Measurements from ENCODE around the gene DNAJC18. TPM values are rescaled to one million over a fixed set of nuclear protein-coding genes. Genes with fewer than 3 reads are reported as not detected.
A peak's percentile ranks its signal among the peaks of the same experiment; 100 is the strongest.

DNAJC18 gene
- total and polyA plus RNA-seq, 2 donors, result 4.3 TPM

- Histone ChIP-seq H3K27ac (ENCODE audit: low read depth in 1 of 2, low read length in 1 of 2) (no peak overlapping the region), H3K4me3 (ENCODE audit: low read length in 2 of 2) (no peak overlapping the region), H3K4me1 (ENCODE audit: control insufficient read depth in 2 of 2, insufficient read depth in 2 of 2, low read length in 2 of 2) (peaks cover 13 to 40% of the 10 kb centered on the region in 2 donors), H3K27me3 (ENCODE audit: control insufficient read depth in 2 of 2, insufficient read depth in 1 of 2, low read length in 1 of 2) (no peaks in the 10 kb centered on the region), H3K9me3 (ENCODE audit: control insufficient read depth in 2 of 2, insufficient read depth in 1 of 2, low read length in 1 of 2) (no peaks in the 10 kb centered on the region), H3K36me3 (ENCODE audit: control insufficient read depth in 2 of 2, insufficient read depth in 2 of 2, low read length in 1 of 2) (no peaks in the 10 kb centered on the region)
- no peak for DNase-seq (ENCODE audit: low read depth in 6 of 9, low spot score in 9 of 9)
- 89% methylated on average over 5 of the region's 5 CpGs for WGBS
Measured at GRCh38 chr5:139457241-139457640, 17.9 kb upstream of the DNAJC18 start.

GRCh38 chr5:139456776-139457175 lies 17.5 kb upstream of the DNAJC18 start:
- no peaks in the 10 kb centered on the region for H3K36me3 ChIP-seq (ENCODE audit: control insufficient read depth in 2 of 2, insufficient read depth in 2 of 2, low read length in 1 of 2)

GRCh38 chr5:139454568-139455290 lies 15.4 kb upstream of the DNAJC18 start:
- Histone ChIP-seq H3K27ac (ENCODE audit: low read depth in 1 of 2, low read length in 1 of 2) (no peak overlapping the region), H3K27me3 (ENCODE audit: control insufficient read depth in 2 of 2, insufficient read depth in 1 of 2, low read length in 1 of 2) (no peaks in the 10 kb centered on the region), H3K36me3 (ENCODE audit: control insufficient read depth in 2 of 2, insufficient read depth in 2 of 2, low read length in 1 of 2) (peaks cover 0 to 3% of the 10 kb centered on the region in 2 donors), H3K4me1 (ENCODE audit: control insufficient read depth in 2 of 2, insufficient read depth in 2 of 2, low read length in 2 of 2) (peaks cover 13 to 34% of the 10 kb centered on the region in 2 donors), H3K4me3 (ENCODE audit: low read length in 2 of 2) (no peak overlapping the region), H3K9me3 (ENCODE audit: control insufficient read depth in 2 of 2, insufficient read depth in 1 of 2, low read length in 1 of 2) (no peaks in the 10 kb centered on the region)
- DNase-seq (ENCODE audit: low read depth in 6 of 9, low spot score in 9 of 9), result no peak
- 93% methylated on average over 11 of the region's 11 CpGs for WGBS

More at GRCh38 chr5:139456776-139457175, 17.5 kb upstream of the DNAJC18 start:
- H3K4me1 ChIP-seq (ENCODE audit: control insufficient read depth in 2 of 2, insufficient read depth in 2 of 2, low read length in 2 of 2), result peaks cover 13 to 40% of the 10 kb centered on the region in 2 donors
- H3K9me3 ChIP-seq (ENCODE audit: control insufficient read depth in 2 of 2, insufficient read depth in 1 of 2, low read length in 1 of 2), result no peaks in the 10 kb centered on the region
- no peak for DNase-seq (ENCODE audit: low read depth in 6 of 9, low spot score in 9 of 9)
- H3K4me3 ChIP-seq (ENCODE audit: low read length in 2 of 2), result no peak overlapping the region
- 98% methylated on average over 12 of the region's 12 CpGs for WGBS
- no peak overlapping the region for H3K27ac ChIP-seq (ENCODE audit: low read depth in 1 of 2, low read length in 1 of 2)
- no peaks in the 10 kb centered on the region for H3K27me3 ChIP-seq (ENCODE audit: control insufficient read depth in 2 of 2, insufficient read depth in 1 of 2, low read length in 1 of 2)

- Histone ChIP-seq H3K36me3 (ENCODE audit: control insufficient read depth in 2 of 2, insufficient read depth in 2 of 2, low read length in 1 of 2) (peaks cover 0 to 3% of the 10 kb centered on the region in 2 donors), H3K4me3 (ENCODE audit: low read length in 2 of 2) (no peak overlapping the region), H3K4me1 (ENCODE audit: control insufficient read depth in 2 of 2, insufficient read depth in 2 of 2, low read length in 2 of 2) (peaks cover 9 to 26% of the 10 kb centered on the region in 2 donors), H3K27ac (ENCODE audit: low read depth in 1 of 2, low read length in 1 of 2) (no peak overlapping the region), H3K9me3 (ENCODE audit: control insufficient read depth in 2 of 2, insufficient read depth in 1 of 2, low read length in 1 of 2) (no peaks in the 10 kb centered on the region), H3K27me3 (ENCODE audit: control insufficient read depth in 2 of 2, insufficient read depth in 1 of 2, low read length in 1 of 2) (no peaks in the 10 kb centered on the region)
- DNase-seq (ENCODE audit: low read depth in 6 of 9, low spot score in 9 of 9), result no peak
- 63% methylated on average over 3 of the region's 3 CpGs for WGBS
Measured at GRCh38 chr5:139453683-139454567, 14.6 kb upstream of the DNAJC18 start.

- no peak overlapping the region for H3K4me3 ChIP-seq (ENCODE audit: low read length in 2 of 2)
- peaks cover 0 to 3% of the 10 kb centered on the region in 2 donors for H3K36me3 ChIP-seq (ENCODE audit: control insufficient read depth in 2 of 2, insufficient read depth in 2 of 2, low read length in 1 of 2)
- WGBS, result 79% methylated on average over 3 of the region's 3 CpGs
- peaks cover 0 to 11% of the 10 kb centered on the region in 2 donors for H3K4me1 ChIP-seq (ENCODE audit: control insufficient read depth in 2 of 2, insufficient read depth in 2 of 2, low read length in 2 of 2)
- H3K27ac ChIP-seq (ENCODE audit: low read depth in 1 of 2, low read length in 1 of 2), result no peak overlapping the region
- no peak for DNase-seq (ENCODE audit: low read depth in 6 of 9, low spot score in 9 of 9)
- H3K9me3 ChIP-seq (ENCODE audit: control insufficient read depth in 2 of 2, insufficient read depth in 1 of 2, low read length in 1 of 2), result no peaks in the 10 kb centered on the region
- no peaks in the 10 kb centered on the region for H3K27me3 ChIP-seq (ENCODE audit: control insufficient read depth in 2 of 2, insufficient read depth in 1 of 2, low read length in 1 of 2)
Measured at GRCh38 chr5:139451878-139452660, 12.7 kb upstream of the DNAJC18 start.

- Histone ChIP-seq H3K36me3 (ENCODE audit: control insufficient read depth in 2 of 2, insufficient read depth in 2 of 2, low read length in 1 of 2) (peaks cover 0 to 3% of the 10 kb centered on the region in 2 donors), H3K4me1 (ENCODE audit: control insufficient read depth in 2 of 2, insufficient read depth in 2 of 2, low read length in 2 of 2) (peaks cover 0 to 8% of the 10 kb centered on the region in 2 donors), H3K9me3 (ENCODE audit: control insufficient read depth in 2 of 2, insufficient read depth in 1 of 2, low read length in 1 of 2) (no peaks in the 10 kb centered on the region), H3K27ac (ENCODE audit: low read depth in 1 of 2, low read length in 1 of 2) (no peak overlapping the region), H3K4me3 (ENCODE audit: low read length in 2 of 2) (no peak overlapping the region), H3K27me3 (ENCODE audit: control insufficient read depth in 2 of 2, insufficient read depth in 1 of 2, low read length in 1 of 2) (no peaks in the 10 kb centered on the region)
- no peak for DNase-seq (ENCODE audit: low read depth in 6 of 9, low spot score in 9 of 9)
- 89% methylated on average over 2 of the region's 2 CpGs for WGBS
Measured at GRCh38 chr5:139451176-139451575, 11.9 kb upstream of the DNAJC18 start.

- WGBS, result 97% methylated on average over 5 of the region's 5 CpGs
Measured at GRCh38 chr5:139446956-139447779, 7.8 kb upstream of the DNAJC18 start.

More at GRCh38 chr5:139446956-139447779, 7.8 kb upstream of the DNAJC18 start:
- Histone ChIP-seq H3K9me3 (ENCODE audit: control insufficient read depth in 2 of 2, insufficient read depth in 1 of 2, low read length in 1 of 2) (no peaks in the 10 kb centered on the region), H3K27ac (ENCODE audit: low read depth in 1 of 2, low read length in 1 of 2) (peak overlapping the region in 1 of 2 donors; percentile 20), H3K4me1 (ENCODE audit: control insufficient read depth in 2 of 2, insufficient read depth in 2 of 2, low read length in 2 of 2) (peaks cover 8 to 23% of the 10 kb centered on the region in 2 donors), H3K4me3 (ENCODE audit: low read length in 2 of 2) (no peak overlapping the region), H3K36me3 (ENCODE audit: control insufficient read depth in 2 of 2, insufficient read depth in 2 of 2, low read length in 1 of 2) (peaks cover 0 to 3% of the 10 kb centered on the region in 2 donors), H3K27me3 (ENCODE audit: control insufficient read depth in 2 of 2, insufficient read depth in 1 of 2, low read length in 1 of 2) (no peaks in the 10 kb centered on the region)
- no peak for DNase-seq (ENCODE audit: low read depth in 6 of 9, low spot score in 9 of 9)
